OCI-LY1 (cell line): ENCODE measurements around the gene AKR1C2.

Experiments
- H2AFZ ChIP-seq: fragments of 200-600 bp; sonication (generic), shearing (Covaris generic); 2 replicates; pipeline ENCODE4 v1.6.0; 2014; ENCODE audit warnings: antibody characterized with exemption, mild to moderate bottlenecking, low read length
- H3F3A ChIP-seq: fragments of 200-600 bp; sonication (generic), shearing (Covaris generic); 2 replicates; pipeline ENCODE4 v1.6.0; 2014; ENCODE audit warnings: mild to moderate bottlenecking, antibody characterized with exemption, low read length, moderate library complexity; ENCODE audit not compliant: insufficient read depth
- H3K27ac ChIP-seq: fragments of 200-600 bp; sonication (generic); 2 replicates; pipeline ENCODE4 v1.5.1; 2014; ENCODE audit warnings: low read length, mixed run types, mild to moderate bottlenecking, low read depth; ENCODE audit not compliant: poor library complexity, severe bottlenecking
- H3K27me3 ChIP-seq: fragments of 200-600 bp; sonication (generic); 2 replicates; pipeline ENCODE4 v1.6.0; 2014; ENCODE audit warnings: antibody characterized with exemption, mild to moderate bottlenecking, low read length, moderate library complexity; ENCODE audit not compliant: insufficient read depth
- H3K36me3 ChIP-seq: fragments of 200-600 bp; sonication (generic); 2 replicates; pipeline ENCODE4 v1.6.1; 2014; ENCODE audit warnings: mild to moderate bottlenecking, antibody characterized with exemption, low read length, moderate library complexity, mixed read lengths; ENCODE audit not compliant: insufficient read depth
- H3K4me1 ChIP-seq: fragments of 200-600 bp; sonication (generic); 2 replicates; pipeline ENCODE4 v1.5.1; 2014; ENCODE audit warnings: mild to moderate bottlenecking, low read length, moderate library complexity; ENCODE audit not compliant: insufficient read depth, severe bottlenecking
- H3K4me2 ChIP-seq: fragments of 200-600 bp; sonication (generic), shearing (Covaris generic); 2 replicates; pipeline ENCODE4 v1.6.1; 2014; ENCODE audit warnings: low read length
- H3K4me3 ChIP-seq: fragments of 200-600 bp; sonication (generic); 2 replicates; pipeline ENCODE4 v1.5.1; 2014; ENCODE audit warnings: low read length, low read depth, mild to moderate bottlenecking, mixed read lengths; ENCODE audit not compliant: poor library complexity, severe bottlenecking
- H3K79me2 ChIP-seq: fragments of 200-600 bp; shearing (Covaris generic); 2 replicates; pipeline ENCODE4 v1.6.1; 2016; ENCODE audit warnings: mixed run types, low read length, mixed read lengths; ENCODE audit not compliant: insufficient read depth
- H3K9ac ChIP-seq: fragments of 200-600 bp; sonication (generic), shearing (Covaris generic); 2 replicates; pipeline ENCODE4 v1.6.1; 2014; ENCODE audit warnings: mild to moderate bottlenecking, low read length, mixed read lengths
- H3K9me2 ChIP-seq: fragments of 200-600 bp; sonication (generic), shearing (Covaris generic); 2 replicates; pipeline ENCODE4 v1.6.1; 2014; ENCODE audit warnings: low read depth, mild to moderate bottlenecking, low read length, mixed read lengths
- H3K9me3 ChIP-seq: fragments of 200-600 bp; shearing (Covaris generic); 2 replicates; pipeline ENCODE4 v1.6.1; 2014; ENCODE audit warnings: low read length, mixed read lengths
- H4K20me1 ChIP-seq: fragments of 200-600 bp; sonication (generic), shearing (Covaris generic); 2 replicates; pipeline ENCODE4 v1.6.0; 2016; ENCODE audit warnings: mild to moderate bottlenecking, low read length; ENCODE audit not compliant: insufficient read depth
- EZH2 ChIP-seq: fragments of 200-600 bp; sonication (generic), shearing (Covaris generic); IDR thresholded peaks from 2 replicates; pipeline ENCODE4 v1.8.0; 2017; ENCODE audit warnings: borderline replicate concordance, mixed run types, mild to moderate bottlenecking, antibody characterized with exemption, low read length, moderate library complexity, mixed read lengths
- TF ChIP-seq, protein P1 (sequence below): fragments of 200-600 bp; sonication (generic), shearing (Covaris generic); IDR thresholded peaks from 2 replicates; pipeline ENCODE4 v1.5.1; 2017; ENCODE audit warnings: mild to moderate bottlenecking, antibody characterized with exemption, low read length, moderate library complexity, mixed read lengths

The AKR1C2 gene

GRCh38 chr10:5042922-5043321 is 39.3 kb upstream of the AKR1C2 start:
- Histone ChIP-seq H3K27me3 (no peaks in the 10 kb centered on the region), H3K27ac (no peak overlapping the region), H3K36me3 (no peaks in the 10 kb centered on the region), H3K4me2 (no peak overlapping the region), H4K20me1 (no peaks in the 10 kb centered on the region), H3F3A (no peaks in the 10 kb centered on the region), H3K4me1 (no peaks in the 10 kb centered on the region), H3K9me3 (no peaks in the 10 kb centered on the region), H3K9me2 (no peaks in the 10 kb centered on the region), H2AFZ (no peak overlapping the region), H3K9ac (no peak overlapping the region), H3K79me2 (no peaks in the 10 kb centered on the region), H3K4me3 (no peak overlapping the region)
- TF ChIP-seq, protein P1, sequence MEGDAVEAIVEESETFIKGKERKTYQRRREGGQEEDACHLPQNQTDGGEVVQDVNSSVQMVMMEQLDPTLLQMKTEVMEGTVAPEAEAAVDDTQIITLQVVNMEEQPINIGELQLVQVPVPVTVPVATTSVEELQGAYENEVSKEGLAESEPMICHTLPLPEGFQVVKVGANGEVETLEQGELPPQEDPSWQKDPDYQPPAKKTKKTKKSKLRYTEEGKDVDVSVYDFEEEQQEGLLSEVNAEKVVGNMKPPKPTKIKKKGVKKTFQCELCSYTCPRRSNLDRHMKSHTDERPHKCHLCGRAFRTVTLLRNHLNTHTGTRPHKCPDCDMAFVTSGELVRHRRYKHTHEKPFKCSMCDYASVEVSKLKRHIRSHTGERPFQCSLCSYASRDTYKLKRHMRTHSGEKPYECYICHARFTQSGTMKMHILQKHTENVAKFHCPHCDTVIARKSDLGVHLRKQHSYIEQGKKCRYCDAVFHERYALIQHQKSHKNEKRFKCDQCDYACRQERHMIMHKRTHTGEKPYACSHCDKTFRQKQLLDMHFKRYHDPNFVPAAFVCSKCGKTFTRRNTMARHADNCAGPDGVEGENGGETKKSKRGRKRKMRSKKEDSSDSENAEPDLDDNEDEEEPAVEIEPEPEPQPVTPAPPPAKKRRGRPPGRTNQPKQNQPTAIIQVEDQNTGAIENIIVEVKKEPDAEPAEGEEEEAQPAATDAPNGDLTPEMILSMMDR = no peak
- TF ChIP-seq EZH2 = no peak

GRCh38 chr10:5041471-5042023 is 37.9 kb upstream of the AKR1C2 start:
- H2AFZ ChIP-seq = no peak overlapping the region
- no peaks in the 10 kb centered on the region for H3K27me3 ChIP-seq
- H3K9ac ChIP-seq = no peak overlapping the region
- H3K36me3 ChIP-seq = no peaks in the 10 kb centered on the region
- no peaks in the 10 kb centered on the region for H3K9me3 ChIP-seq
- H3K27ac ChIP-seq = no peak overlapping the region
- no peak overlapping the region for H3K4me3 ChIP-seq
- no peak overlapping the region for H3K4me2 ChIP-seq
- H3K79me2 ChIP-seq = no peaks in the 10 kb centered on the region
- no peaks in the 10 kb centered on the region for H3K9me2 ChIP-seq
- no peaks in the 10 kb centered on the region for H3K4me1 ChIP-seq
- no peaks in the 10 kb centered on the region for H3F3A ChIP-seq
- TF ChIP-seq, protein P1 = no peak
- TF ChIP-seq EZH2 = no peak
- no peaks in the 10 kb centered on the region for H4K20me1 ChIP-seq

DNA sequence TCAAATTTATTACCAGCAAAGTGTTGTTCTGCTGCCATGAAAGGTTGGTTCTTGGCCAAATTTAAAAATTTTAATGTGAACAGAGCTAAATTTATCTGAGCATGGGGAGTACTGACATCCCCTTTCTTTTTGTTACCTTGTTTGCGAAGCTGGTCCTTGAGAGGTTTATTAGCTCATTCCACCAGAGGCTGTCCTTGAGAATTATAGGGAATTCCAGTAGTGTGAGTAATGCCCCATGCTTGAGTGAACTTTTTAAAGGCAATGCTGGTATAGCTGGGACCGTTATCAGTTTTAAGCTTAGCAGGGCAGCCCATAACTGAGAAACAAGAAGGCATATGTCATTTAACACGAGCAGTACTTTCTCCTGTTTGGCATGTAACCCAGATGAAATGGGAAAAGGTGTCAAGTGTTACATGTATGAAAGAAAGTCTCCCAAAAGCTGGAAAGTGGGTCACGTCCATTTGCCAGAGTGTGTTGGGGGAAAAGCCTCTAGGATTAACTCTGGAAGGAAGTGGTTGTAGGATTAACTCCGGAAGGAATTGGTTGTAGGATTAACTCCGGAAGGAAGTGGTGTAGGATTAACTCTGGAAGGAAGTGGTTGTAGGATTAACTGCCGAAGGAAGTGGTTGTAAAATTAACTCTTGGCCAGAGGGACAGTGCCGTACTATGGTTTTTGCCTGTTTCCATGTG is 37.3 kb upstream of the AKR1C2 start:
- TF ChIP-seq, protein P1 = no peak
- TF ChIP-seq EZH2 = no peak

More for the DNA sequence above, 37.3 kb upstream of the AKR1C2 start:
- Histone ChIP-seq H3K4me1 (no peaks in the 10 kb centered on the region), H3K4me3 (no peak overlapping the region), H3K79me2 (no peaks in the 10 kb centered on the region), H3K27me3 (no peaks in the 10 kb centered on the region), H3K36me3 (no peaks in the 10 kb centered on the region), H3K9me3 (no peaks in the 10 kb centered on the region), H2AFZ (no peak overlapping the region), H3K9ac (no peak overlapping the region), H3K9me2 (no peaks in the 10 kb centered on the region), H3K27ac (no peak overlapping the region), H3K4me2 (no peak overlapping the region), H3F3A (no peaks in the 10 kb centered on the region), H4K20me1 (no peaks in the 10 kb centered on the region)
